Testis (tissue), 2 donors: Measurements from ENCODE around the gene GUCA2B.

Experiments
- POLR2A ChIP-seq: fragments of 450-650 bp; IDR thresholded peaks from one replicate; pipeline ENCODE4 v1.6.1; 2017; ENCODE audit warnings: antibody characterized with exemption, mild to moderate bottlenecking, moderate library complexity
- TF ChIP-seq, protein P1 (sequence below), 3 experiments: fragments of 450-650 bp in 2 of 3; fragments of 200-600 bp in 1 of 3; sonication (generic) in 1 of 3; IDR thresholded peaks; one replicate each; pipeline ENCODE4 v1.5.1; 2016 to 2019; ENCODE audit warnings: antibody characterized with exemption in 3 of 3, mild to moderate bottlenecking in 2 of 3, moderate library complexity in 1 of 3

DNA sequence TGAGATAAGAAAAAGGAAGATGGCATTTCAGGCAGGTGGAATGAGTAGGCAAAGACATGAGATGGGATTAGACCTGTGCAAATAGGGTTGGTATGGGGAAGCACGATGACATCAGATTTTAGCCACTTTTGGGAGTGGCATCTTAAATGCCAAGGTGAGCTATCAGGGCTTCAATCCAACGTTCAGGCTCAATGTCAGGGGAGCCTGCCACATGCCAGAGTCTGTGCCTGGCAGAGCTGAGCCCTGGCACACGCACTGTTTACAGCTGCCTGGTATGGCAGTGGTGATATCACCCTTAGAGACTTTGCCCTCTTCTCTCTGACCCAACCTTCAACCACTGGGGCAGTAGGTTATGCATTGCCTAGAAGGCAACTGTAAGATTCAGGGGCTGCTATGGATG is 1.1 kb upstream of the GUCA2B start:
- TF ChIP-seq, protein P1, sequence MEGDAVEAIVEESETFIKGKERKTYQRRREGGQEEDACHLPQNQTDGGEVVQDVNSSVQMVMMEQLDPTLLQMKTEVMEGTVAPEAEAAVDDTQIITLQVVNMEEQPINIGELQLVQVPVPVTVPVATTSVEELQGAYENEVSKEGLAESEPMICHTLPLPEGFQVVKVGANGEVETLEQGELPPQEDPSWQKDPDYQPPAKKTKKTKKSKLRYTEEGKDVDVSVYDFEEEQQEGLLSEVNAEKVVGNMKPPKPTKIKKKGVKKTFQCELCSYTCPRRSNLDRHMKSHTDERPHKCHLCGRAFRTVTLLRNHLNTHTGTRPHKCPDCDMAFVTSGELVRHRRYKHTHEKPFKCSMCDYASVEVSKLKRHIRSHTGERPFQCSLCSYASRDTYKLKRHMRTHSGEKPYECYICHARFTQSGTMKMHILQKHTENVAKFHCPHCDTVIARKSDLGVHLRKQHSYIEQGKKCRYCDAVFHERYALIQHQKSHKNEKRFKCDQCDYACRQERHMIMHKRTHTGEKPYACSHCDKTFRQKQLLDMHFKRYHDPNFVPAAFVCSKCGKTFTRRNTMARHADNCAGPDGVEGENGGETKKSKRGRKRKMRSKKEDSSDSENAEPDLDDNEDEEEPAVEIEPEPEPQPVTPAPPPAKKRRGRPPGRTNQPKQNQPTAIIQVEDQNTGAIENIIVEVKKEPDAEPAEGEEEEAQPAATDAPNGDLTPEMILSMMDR (IDR thresholded peaks at IDR 0.05), result no peak
- TF ChIP-seq POLR2A, result no peak
